ENCODE data around the gene FARS2.
"Not testable (repeated sequence)": the region's sequence is repeated elsewhere in the genome, so short reads cannot be mapped to it uniquely, and the experiment has no call there.

FARS2 gene

DNA sequence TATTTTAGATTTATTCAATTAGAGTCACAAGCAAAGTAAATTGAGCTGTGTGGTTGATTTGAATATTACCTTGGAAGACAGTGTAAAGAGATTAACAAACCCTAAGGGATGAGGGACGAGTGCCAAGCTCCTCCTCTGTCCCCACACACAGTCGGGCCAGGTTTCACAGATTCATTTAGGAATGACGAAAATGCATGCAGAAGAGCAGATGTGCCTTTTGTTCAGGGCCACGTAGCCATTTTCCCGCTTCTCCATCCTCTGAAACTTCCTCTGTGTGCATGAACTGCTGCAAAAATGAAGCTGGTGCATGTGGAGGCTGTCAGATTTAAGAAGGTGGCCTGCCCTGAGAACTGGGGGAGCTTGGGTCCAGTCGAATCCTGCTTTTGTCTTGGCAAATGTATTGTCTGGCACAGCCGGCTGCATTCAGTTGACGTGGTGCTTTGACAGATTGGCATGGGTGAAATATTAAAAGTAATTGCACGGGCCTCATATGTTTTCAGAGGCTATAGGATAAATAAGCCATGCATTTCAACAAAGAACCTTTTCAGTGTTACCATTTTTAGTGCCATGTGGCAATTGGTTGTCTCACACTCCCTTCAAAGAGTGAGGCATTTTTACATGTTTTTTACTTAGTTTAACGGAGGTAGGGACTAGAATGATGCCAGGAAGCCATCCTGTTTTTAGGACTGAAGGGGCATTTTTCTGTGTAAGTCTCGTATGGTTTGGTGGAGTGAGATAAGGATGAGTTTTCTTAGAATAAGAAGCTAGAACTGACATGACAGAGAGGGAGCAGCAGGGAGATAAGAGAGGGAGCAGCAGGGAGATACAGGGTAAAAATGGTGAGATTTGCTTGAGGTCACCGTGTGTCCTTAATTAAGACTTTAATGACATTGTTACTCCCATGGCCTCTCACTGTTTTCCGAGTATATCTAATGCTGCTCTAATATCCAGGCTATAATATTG is 384.3 kb downstream of the FARS2 start:
- no peak for DNase-seq

DNA sequence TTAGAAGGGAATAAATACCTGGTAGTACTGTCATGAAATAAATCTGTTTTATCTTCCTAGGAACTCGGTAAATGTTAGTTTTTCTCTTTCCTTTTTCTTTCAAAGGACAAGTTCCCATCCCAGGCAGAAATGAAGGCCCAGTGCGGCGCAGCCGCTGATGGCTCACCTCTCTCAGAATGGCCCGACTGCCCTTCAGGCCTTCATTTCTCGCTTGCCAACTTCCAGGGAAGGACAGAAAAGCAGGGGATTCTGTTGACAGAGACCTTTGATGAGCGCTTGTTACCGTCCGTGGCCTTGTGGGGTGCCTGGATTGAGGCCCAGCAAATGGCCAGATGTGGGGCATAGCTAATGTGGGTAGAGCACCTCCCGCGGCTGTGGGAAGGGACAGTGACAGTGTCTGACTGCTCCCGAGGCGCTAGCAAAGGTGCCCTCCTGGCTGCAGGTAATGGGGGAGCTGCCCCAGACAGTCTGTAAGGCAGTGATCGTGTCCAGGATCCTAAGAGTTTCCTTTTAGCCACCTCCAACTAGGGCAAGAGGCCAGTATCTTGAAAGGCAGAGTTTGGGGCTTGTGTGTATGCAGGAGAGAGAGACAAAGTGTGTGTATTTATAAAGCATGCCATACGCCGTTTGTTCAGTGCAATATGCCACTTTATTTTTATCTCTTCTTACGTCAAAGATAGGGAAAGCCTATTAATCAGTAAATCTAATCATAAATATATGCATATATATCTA is 391.3 kb downstream of the FARS2 start:
- DNase-seq, result no peak

DNA sequence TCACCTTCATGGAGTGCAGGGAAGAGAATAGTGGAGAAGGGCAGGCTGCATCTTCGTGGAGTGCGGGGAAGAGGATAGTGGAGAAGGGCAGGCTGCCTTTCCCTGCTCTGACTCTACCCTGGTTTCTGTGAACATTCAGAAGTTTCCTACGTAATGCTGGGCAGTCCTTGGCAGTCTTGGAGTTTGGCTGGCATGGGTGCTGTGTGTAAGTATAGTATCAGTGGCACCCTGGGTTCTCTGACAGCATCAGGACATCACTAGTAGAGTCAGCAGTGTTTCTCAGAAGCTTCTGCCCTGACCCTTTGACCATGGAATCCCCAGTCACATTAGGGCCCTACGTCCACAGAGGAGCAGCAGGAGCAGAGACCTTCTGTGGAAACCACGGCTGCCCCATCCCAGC is 392.5 kb downstream of the FARS2 start:
- DNase-seq, result no peak

DNA sequence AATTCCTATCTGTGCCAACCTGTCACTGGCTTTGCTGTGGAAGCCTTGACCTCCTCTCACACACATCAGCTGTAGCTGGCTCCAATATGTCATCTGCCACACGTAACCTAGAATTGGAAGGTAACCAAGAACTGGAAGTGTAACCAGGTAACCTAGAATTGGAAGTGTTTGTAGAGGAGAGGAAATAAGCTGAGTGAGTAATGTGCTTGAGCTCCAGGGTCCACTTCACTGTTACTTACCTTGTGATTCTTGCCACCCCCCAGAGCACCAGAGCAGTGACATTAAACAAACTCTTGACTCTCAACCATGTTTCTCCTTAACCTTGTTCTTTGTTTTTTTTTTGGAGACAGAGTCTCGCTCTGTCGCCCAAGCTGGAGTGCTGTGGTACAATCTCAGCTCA is 394.9 kb downstream of the FARS2 start:
- DNase-seq, result no peak

DNA sequence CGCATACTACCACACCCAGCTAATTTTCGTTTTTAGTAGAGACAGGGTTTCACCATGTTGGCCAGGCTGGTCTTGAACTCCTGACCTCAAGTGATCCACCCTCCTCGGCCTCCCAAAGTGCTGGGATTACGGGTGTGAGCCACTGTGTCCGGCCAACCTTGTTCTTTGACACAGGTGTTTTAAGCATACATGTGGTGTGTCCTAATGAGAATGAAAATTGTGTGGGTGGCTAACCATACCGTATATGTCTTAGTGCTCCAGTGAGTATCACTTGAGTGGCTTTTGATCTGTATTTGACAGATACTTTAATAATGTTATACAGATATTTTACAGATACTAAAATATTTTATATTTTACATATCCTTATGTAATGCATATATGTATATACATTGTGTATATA is 395.4 kb downstream of the FARS2 start:
- DNase-seq, result not testable (repeated sequence)

DNA sequence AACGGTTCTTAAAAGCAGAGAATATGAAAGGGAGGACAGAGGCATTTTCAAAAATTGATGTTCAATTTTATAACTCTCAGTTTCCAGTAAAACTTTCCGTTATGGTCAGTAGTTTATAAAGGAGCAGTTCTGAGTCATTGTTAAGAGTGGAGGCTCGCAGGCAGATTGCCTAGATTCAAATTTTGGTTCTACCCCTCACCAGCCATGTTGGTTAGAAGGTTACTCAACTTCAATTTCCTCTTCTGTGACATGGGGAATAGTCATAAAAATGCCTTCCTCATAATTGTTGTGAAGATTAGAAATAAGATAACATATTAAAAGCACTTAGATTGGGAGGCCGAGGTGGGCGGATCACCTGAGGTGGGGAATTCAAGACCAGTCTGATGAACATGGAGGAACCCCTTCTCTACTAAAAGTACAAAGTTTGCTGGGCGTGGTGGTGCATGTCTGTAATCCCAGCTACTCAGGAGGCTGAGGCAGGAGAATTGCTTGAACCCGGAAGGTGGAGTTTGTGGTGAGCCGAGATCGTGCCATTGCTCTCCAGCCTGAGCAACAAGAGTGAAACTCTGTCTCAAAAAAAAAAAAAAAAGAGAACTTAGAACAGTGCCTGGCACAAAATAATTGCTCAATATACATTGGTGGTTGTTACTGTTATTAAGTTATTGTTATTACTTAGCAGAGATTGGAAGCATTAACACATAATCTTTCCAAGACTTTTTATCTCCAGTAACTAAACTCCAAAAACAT is 396.5 kb downstream of the FARS2 start:
- DNase-seq, result no peak

DNA sequence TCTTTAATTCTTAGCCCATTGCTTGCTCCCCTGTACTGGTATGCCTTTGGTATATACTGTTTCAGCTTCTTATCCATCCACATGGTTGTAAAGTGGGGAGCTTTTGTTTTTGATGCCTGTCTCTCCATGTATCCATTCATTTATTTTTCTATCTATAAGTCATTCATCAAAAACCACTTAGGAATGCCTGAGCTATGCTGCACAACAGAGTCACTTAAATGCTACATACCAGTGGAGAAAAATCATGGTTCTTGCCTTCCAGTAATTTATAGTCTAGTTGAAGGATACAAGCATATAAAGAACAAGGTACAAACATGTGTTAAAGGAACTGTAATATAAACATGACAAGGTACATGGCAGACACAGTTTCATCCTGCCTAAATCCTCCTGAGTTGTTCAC is 398.2 kb downstream of the FARS2 start:
- DNase-seq, result no peak

DNA sequence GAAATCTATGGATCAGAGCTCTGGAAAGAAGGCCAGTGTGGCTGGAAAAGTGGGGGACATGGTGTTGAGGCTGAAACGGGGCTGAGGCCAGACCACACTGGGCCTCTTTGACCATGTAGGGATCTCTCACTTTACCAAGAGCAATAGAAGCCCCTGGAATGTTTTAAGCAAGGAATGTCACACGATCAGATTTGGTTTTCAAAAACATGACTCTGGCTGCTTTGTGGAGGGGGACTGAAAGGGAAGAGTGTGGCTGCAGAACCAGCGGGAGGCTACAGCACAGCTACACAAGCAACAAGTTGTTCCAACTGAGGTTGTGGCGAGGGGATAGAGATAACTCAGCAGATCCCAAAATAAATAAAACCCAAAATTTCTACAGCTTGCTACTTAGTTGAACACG is 399.5 kb downstream of the FARS2 start:
- DNase-seq, result no peak

DNA sequence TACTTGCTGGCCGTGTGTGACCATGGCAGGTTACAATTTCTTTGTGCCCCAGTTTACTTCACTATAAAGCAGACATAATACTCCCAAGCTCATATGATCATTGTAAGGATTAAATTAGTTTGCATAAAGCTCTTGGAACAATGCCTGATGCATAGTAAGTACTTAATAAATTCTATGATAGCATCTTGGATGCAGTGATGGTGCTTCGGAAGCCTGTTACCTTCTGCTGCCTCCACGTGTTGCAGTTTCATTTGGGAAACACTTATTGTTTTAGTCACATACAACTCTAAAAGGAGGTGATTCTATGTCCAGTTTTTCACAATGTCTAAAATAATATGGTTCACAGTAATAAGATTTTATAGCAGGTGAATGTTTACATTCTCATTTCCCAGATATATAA is 401.5 kb downstream of the FARS2 start:
- DNase-seq, result no peak

DNA sequence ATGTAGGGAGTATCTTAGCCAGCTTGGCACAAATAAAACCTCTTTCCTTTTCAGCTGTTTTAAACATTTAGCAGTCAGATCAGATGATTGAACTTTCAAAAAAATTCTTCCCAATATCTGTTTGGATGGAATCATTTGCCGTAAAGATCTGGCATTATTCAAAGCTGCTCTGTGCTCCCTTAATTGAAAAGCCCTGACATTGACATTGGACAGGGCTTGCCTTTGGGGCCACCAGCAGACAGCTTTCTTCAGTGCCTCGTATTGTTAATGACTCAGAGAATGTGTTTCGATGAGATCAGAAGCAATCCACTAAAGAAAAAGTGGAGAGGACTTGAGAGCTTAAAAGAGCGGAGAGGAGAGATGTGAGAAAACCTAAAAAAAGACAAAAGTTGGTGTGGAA is 401.9 kb downstream of the FARS2 start:
- DNase-seq, result no peak

DNA sequence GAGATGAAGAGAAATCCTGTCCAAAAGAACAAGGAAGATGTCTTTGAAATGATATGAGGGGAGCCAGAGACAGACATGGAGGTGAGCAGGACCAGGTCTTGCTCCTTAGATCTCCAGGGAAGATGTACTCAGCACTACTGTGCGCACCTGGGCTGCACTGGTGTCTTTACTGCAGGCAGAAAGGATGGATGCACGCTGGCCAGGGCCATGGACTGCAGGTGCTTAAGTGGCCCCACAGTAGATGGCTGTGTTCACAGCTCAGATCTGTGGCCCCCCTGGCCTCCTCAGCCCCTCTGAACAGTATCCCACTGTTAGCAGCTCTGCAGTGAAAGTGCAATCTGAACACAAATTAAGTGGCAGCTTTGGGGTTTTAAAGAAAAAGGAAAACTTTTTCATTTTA is 402.4 kb downstream of the FARS2 start:
- DNase-seq, result no peak

DNA sequence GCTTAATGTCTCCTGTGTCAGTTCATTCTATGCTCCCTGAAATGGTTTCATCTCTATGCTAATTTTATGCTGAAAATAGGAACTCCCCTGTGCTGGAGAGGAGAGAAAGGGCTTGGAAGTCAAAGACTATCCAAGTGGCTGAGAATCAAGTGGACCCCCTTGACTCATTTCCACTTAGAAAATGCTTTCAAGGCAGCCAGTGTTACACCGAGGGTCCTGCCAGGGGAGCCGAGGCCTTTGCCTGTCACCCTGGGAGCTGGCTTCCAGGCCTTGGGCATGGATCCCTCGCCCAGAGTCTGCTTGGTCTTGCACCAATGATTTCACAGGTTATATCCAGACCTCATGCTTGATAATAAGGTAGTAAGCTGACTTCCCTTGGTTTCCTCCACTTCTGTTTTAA is 402.8 kb downstream of the FARS2 start:
- no peak for DNase-seq

DNA sequence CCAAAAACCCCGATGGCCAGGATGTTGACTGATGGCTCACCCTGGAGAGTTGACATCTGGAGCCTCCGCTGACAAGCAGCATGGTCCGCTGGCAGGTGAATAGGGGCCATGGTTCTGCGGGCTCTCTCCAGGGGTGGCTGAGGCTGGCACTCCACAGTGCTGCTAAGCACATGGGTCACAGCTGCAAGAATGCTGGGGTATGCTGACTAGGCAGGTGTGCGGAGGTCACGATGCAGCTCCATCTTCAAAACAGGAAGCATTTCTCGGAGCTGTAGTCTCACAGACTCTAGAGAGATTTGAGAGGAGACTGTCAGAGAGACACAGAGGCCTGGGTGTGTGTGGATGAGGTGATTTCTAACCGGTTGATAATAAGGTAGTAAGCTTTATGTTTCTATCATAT is 403.9 kb downstream of the FARS2 start:
- DNase-seq, result no peak

DNA sequence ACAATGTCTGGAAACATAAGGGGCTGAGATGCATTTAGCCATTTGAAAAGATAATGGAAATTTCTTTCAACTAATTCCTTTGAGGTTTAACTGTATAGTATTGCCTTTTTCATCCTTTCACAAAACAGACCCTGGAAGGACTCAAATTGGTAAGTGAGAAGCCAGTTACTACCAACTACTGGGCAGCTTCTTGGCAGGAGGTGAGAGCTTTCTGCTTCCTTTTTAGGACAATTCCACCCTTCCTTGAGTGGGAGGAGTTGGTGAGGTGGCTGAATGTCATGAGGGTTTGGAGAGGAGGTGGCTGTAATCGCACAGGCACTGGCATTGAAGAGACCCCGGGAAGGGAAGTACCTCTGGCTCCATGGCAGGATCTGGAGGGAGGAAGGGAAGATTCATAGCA is 404.4 kb downstream of the FARS2 start:
- no peak for DNase-seq

DNA sequence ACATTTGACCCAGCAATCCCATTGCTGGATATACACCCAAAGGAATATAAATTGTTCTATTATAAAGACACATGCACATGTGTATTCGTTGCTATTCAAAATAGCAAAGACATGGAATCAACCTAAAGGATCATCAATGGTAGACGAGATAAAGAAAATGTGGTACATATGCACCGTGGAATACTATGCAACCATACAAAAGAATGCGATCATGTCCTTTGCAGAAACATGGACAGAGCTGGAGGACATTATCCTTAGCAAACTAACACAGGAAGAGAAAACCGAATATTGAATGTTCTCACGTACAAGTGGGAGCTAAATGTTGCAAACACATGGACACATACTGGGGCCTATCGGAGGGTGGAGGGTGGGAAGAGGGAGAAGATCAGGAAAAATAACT is 405.4 kb downstream of the FARS2 start:
- DNase-seq, result no peak

DNA sequence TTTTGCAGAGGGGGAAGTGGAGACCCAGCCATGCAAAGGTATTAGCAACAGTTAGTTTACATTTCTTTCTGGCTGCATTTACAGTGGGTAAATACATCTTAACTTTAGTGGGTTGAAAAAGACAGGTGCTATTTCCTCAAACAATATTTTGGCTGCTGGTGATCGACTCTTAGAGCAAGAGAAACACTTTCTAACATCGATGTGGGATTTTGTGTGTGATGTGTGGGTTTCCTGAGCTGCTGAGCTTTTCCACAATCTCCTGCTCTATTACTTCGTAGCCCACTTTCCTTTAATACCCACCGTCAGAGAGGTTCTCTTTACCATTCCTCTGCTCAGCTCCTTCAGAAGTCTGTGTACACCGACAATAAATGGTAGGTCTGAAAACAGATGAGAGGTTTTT is 406.4 kb downstream of the FARS2 start:
- DNase-seq, result no peak

DNA sequence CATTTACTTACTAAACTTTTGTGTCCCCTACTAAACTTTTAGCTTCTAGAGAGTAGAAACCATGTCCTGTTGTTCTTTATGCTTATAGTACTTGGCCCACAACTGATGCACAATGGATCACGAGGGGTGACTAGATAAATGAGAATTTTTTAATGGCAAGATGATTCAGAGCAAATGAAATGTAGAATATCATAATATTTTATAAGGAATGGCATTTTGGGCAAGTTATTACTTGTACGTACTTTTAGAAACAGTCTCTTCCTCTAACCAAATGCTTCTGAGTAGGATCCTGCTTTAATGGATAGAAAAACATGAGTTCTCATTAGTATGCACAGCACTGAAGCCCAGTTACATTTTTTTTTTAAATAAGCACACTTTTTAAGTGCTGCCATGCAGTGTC is 409.1 kb downstream of the FARS2 start:
- DNase-seq, result no peak

DNA sequence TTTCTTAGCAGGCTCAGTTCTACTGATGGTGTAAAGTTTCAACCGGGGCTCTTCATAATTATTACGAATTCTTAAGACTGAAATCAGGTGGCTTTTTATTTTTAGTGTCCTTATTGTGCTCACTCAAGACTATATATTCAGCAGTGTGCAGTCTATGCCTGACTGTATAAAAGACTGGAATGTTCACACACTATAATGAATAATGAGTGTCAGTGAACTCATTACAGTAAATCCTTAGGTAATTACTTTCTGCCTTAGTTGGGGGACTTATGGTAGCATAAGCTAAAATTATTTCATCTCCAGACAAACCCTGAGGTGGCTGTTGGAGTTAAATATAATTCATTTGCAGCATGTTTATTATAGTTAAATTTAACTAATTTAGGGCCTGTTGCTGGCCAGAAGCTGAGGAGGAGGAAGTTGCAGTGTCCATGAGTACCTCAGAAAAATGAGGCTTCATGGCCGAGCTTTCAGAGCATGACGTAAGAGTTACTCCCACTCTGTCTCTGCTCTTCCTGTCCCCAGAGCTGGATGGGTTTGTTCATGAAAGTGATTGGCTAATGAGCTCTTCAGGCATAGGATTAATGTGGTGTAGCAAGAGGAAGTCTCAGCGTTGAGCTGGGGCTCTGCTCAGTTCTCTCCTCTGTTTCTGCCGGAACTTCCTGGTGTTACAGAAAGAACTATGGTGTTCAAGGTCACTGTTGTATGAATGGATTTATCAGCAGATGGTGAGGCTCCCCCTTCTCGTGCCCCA is 409.7 kb downstream of the FARS2 start:
- no peak for DNase-seq

DNA sequence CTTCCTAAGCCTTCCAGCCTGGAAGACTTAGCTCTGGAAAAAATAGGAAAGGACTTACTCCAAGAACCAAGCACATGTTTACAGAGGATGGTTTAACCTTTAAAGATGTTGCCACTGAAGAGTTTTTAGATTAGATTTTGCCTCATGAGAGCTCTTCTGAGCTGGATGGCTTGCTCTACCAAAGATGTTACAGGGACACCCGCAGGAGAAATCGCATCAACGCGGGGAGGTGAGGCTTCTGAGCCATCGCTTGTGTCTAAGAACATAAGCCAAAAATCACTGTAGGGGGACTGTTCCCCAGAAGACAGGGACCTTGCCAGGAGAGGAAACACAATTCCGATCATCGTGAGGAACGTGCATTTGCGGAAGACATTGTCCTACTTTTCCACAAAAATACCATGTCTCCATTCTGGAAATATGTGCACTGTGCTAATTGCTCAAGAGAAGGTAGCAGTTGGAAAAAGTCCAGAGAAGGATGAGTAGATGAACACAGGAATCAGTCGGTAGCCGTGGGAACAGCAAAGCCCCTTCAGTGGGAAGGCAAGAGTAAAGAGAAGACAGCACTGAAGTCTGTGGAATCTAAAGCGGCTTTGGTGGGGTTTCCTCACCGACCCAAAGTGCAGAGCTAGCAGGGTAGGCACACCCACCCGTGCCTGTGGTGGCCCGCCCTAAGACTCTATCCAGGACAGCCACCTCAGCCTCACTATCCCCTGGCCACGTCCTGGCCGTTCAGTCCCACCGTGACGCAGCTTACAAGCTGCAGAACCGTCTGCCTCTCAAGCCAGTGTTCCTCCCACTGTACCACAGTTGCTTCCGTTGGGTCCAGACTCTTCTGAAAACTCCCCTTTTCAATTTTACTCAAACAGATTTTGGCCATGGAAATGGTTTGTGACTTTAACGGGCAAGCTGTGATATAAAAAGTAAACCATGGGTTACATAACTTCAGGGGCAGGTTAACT is 410.6 kb downstream of the FARS2 start:
- no peak for DNase-seq

DNA sequence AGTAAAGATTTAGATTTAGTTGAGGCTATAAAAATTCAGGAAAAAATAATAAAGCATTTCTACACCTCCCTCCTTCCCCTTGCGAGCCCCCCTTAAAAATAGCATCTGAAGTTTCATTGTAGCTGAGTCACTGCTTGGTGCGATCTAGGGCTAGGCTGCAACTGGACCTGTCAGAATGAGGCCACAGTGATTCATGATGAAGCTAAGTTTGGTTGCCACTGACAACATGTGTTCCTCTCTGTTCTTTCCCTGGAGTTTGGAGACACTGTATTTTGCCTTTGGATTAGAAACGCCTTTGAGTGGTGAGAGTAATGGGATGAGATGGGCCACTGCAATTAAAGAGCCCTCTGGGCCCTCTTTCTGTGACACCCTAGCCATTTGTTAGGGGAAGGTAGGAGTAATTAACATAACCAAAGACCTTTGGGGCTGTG is 411.3 kb downstream of the FARS2 start:
- no peak for DNase-seq

DNA sequence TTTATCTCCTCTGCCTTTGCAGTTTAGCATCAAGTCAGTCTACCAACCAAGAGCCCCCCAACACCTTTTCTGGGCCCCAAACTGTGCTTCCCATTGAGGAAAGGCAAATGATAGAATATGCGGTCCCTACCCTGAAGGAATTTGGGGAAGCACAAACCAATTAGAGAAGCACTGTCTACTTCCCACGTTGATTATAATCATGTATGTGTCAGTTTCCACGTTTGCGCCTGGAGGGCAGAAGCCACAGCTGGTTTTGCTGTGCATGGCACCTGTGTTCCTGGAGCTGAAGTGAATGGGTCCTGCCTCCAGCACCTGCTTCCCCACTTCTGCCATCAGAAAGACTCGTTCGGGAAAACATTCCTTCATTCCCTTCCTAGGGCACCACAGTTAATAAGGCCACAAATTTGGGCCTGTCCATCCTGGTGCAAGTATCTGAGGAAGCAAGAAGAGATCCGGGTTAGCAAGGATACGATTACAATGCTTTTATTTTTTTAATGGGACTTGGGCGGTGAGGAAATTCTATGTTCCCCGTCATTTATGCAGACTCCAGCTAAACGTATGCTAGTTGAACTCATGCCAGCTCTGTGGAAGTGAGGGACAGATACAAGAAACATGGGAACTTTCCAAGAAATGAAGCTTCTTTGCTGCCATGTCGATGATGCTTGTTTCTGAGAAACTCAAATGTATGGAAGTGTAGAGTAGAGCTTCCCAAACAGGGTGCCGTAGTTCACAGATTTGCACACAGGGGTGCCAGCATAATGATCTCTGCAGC is 411.9 kb downstream of the FARS2 start:
- DNase-seq, result no peak

Data from NCI-H2171 (cell line).